K562 (cell line): ENCODE measurements around the gene HES4. TPM values are rescaled to one million over a fixed set of nuclear protein-coding genes. Genes with fewer than 3 reads are reported as not detected.

ENCODE experiments used
- ATAC-seq: fragments of 200-7000 bp; cut with Tn5 transposase; 3 replicates; pipeline ENCODE4 v1.9.1; 2020; ENCODE audit warnings: moderate library complexity
- BruUV-seq: library from RNA; stranded (reverse); fragments of 400-500 nt; replicated peaks from 2 replicates; lab custom pipeline; 2021; lab: Mats Ljungman, UMichigan
- CTCF ChIA-PET: fragments of 300-600 bp; formaldehyde crosslinking; extraction: SDS; loops from one replicate; lab custom pipeline; 2021; ENCODE audit warnings: low intra/inter-chr PET ratio; lab: Yijun Ruan, JAX
- POLR2A ChIA-PET: fragments of 300-600, 350-650 bp; sonication (Branson Sonifier 250); formaldehyde crosslinking; extraction: SDS; loops from one replicate; lab custom pipeline; 2021; ENCODE audit warnings: antibody characterized with exemption, inconsistent platforms; lab: Yijun Ruan, JAX
- DNase-seq, 4 experiments: peaks; one replicate each; pipeline versions ENCODE4 v3.0.0 to v3.0.0-alpha.2; 2011 to 2018; ENCODE audit warnings: low spot score in 3 of 4, mixed read lengths in 3 of 4; ENCODE audit errors: extremely low read depth in 1 of 4
- FAIRE-seq: peaks from 2 replicates; lab custom pipeline; 2011; peaks lifted over from hg19 to GRCh38; lab: Jason Lieb, UNC
- H2AFZ ChIP-seq: 2 replicates; pipeline ENCODE4 v1.6.0; 2011; ENCODE audit warnings: low read depth, low read length, control low read depth, inconsistent platforms
- H3K27ac ChIP-seq: fragments of 200-600 bp; 3 replicates; pipeline ENCODE4 v1.8.0; 2011; ENCODE audit warnings: low read depth, mild to moderate bottlenecking, control low read depth, inconsistent platforms, low read length, moderate library complexity, mixed read lengths; ENCODE audit errors: extremely low read depth
- H3K27me3 ChIP-seq, 2 experiments: fragments of 300-600 bp in 1 of 2; 2 replicates in 1 of 2; 3 replicates in 1 of 2; pipeline versions ENCODE4 v1.6.0 to v1.8.0; 2011; ENCODE audit warnings: inconsistent platforms in 2 of 2, low read length in 2 of 2, mild to moderate bottlenecking in 1 of 2, mixed read lengths in 1 of 2, moderate library complexity in 1 of 2; ENCODE audit not compliant: control insufficient read depth in 2 of 2, insufficient read depth in 2 of 2
- H3K36me3 ChIP-seq: fragments of 300-600 bp; 3 replicates; pipeline ENCODE4 v1.8.0; 2011; ENCODE audit warnings: mild to moderate bottlenecking, low read length, inconsistent platforms; ENCODE audit not compliant: control insufficient read depth, insufficient read depth
- H3K4me1 ChIP-seq, 2 experiments: fragments of 200-600 bp in 1 of 2; replicated peaks in 1 of 2; 2 replicates in 1 of 2; 3 replicates in 1 of 2; pipeline versions ENCODE4 v1.5.1 to v1.8.0; 2011; ENCODE audit warnings: inconsistent platforms in 2 of 2, low read length in 2 of 2, mild to moderate bottlenecking in 1 of 2, mixed read lengths in 1 of 2, moderate library complexity in 1 of 2; ENCODE audit not compliant: control insufficient read depth in 2 of 2, insufficient read depth in 2 of 2
- H3K4me2 ChIP-seq: 2 replicates; pipeline ENCODE4 v1.6.1; 2011; ENCODE audit warnings: low read length, control low read depth, inconsistent platforms, mixed read lengths; ENCODE audit not compliant: insufficient read depth
- H3K4me3 ChIP-seq: fragments of 200-600 bp; sonication (generic), shearing (Covaris generic); 2 replicates; pipeline ENCODE4 v1.5.1; 2016; ENCODE audit warnings: control low read depth, inconsistent platforms
- H3K79me2 ChIP-seq: fragments of 200-600 bp; 3 replicates; pipeline ENCODE4 v1.8.0; 2011; ENCODE audit warnings: low read length, inconsistent platforms; ENCODE audit not compliant: control insufficient read depth, insufficient read depth
- H3K9ac ChIP-seq, 2 experiments: 2 replicates each; pipeline versions ENCODE4 v1.6.0 to v1.6.1; 2011; ENCODE audit warnings: low read depth in 2 of 2, low read length in 2 of 2, control low read depth in 1 of 2, inconsistent platforms in 1 of 2, mild to moderate bottlenecking in 1 of 2, mixed read lengths in 1 of 2; ENCODE audit not compliant: insufficient read depth in 1 of 2
- H3K9me1 ChIP-seq: one replicate; pipeline ENCODE4 v1.6.0; 2011; ENCODE audit warnings: inconsistent platforms, mild to moderate bottlenecking, low read length, moderate library complexity; ENCODE audit not compliant: control insufficient read depth, insufficient read depth
- H3K9me3 ChIP-seq: replicated peaks from 2 replicates; pipeline ENCODE4 v1.5.1; 2011; ENCODE audit warnings: low read depth, low read length, inconsistent platforms; ENCODE audit not compliant: control insufficient read depth, insufficient read depth
- H4K20me1 ChIP-seq: replicated peaks from 2 replicates; pipeline ENCODE4 v1.6.1; 2011; ENCODE audit warnings: low read length, inconsistent platforms, mixed read lengths; ENCODE audit not compliant: control insufficient read depth, insufficient read depth
- ARID2 ChIP-seq: fragments of 450-650 bp; IDR thresholded peaks from 2 replicates; pipeline ENCODE4 v1.6.1; 2017; ENCODE audit warnings: antibody characterized with exemption, mild to moderate bottlenecking
- ATF3 ChIP-seq, 2 experiments: fragments of 450-650 bp in 1 of 2; sonication (generic) in 1 of 2; formaldehyde crosslinking in 1 of 2; IDR thresholded peaks in 1 of 2; conservative IDR thresholded peaks in 1 of 2; 2 replicates each; pipeline versions ENCODE4 v1.6.1 to v1.8.1; 2016 to 2023; ENCODE audit warnings: mild to moderate bottlenecking in 2 of 2, moderate library complexity in 2 of 2, inconsistent platforms in 1 of 2, missing genetic modification reagents in 1 of 2
- CBX3 ChIP-seq, 2 experiments: IDR thresholded peaks; 1 replicate in 1 of 2; 2 replicates in 1 of 2; pipeline ENCODE4 v1.6.1; 2012; ENCODE audit warnings: inconsistent platforms in 2 of 2, low read length in 2 of 2, borderline replicate concordance in 1 of 2, control low read depth in 1 of 2
- CBX5 ChIP-seq: IDR thresholded peaks from 2 replicates; pipeline ENCODE4 v1.6.1; 2014; ENCODE audit warnings: low read depth, borderline replicate concordance
- CXXC5 ChIP-seq: fragments of 250-450 bp; sonication (Bioruptor Pico); IDR thresholded peaks from 2 replicates; pipeline ENCODE4 v1.8.0; 2022; ENCODE audit warnings: inconsistent platforms, mild to moderate bottlenecking, moderate library complexity
- ERF ChIP-seq: fragments of 450-650 bp; formaldehyde crosslinking; IDR thresholded peaks from 2 replicates; pipeline ENCODE4 v1.4.0; 2020; ENCODE audit warnings: mild to moderate bottlenecking, mixed read lengths
- ETV5 ChIP-seq: sonication (generic); formaldehyde crosslinking; IDR thresholded peaks from 2 replicates; pipeline ENCODE4 v1.4.0; 2020; ENCODE audit warnings: low read depth, mild to moderate bottlenecking, missing genetic modification reagents
- HMGXB4 ChIP-seq: sonication (generic); formaldehyde crosslinking; IDR thresholded peaks from 2 replicates; pipeline ENCODE4 v1.8.1; 2023; ENCODE audit warnings: mild to moderate bottlenecking, missing genetic modification reagents
- JUNB ChIP-seq: fragments of 450-650 bp; formaldehyde crosslinking; conservative IDR thresholded peaks from 2 replicates; pipeline ENCODE4 v1.4.0; 2020; ENCODE audit warnings: mild to moderate bottlenecking
- KDM5B ChIP-seq: fragments of 200-600 bp; sonication (generic); IDR thresholded peaks from 2 replicates; pipeline ENCODE4 v1.6.1; 2012; ENCODE audit warnings: low read depth, mild to moderate bottlenecking, moderate library complexity, low read length, control low read depth, inconsistent platforms; ENCODE audit not compliant: insufficient replicate concordance
- MAZ ChIP-seq, 2 experiments: fragments of 450-650 bp in 1 of 2; sonication (generic) in 1 of 2; formaldehyde crosslinking; IDR thresholded peaks in 1 of 2; conservative IDR thresholded peaks in 1 of 2; 2 replicates each; pipeline versions ENCODE4 v1.4.0 to v1.5.0; 2020; ENCODE audit warnings: mild to moderate bottlenecking in 1 of 2, missing genetic modification reagents in 1 of 2
- MNT ChIP-seq, 2 experiments: fragments of 450-650 bp; conservative IDR thresholded peaks; 2 replicates each; pipeline ENCODE4 v1.6.1; 2017; ENCODE audit warnings: mild to moderate bottlenecking in 2 of 2, moderate library complexity in 2 of 2
- NFIX ChIP-seq: fragments of 250-450 bp; sonication (Bioruptor Pico); IDR thresholded peaks from 2 replicates; pipeline ENCODE4 v1.4.0; 2020; ENCODE audit warnings: low read depth, mild to moderate bottlenecking, moderate library complexity
- ZBTB7A ChIP-seq: IDR thresholded peaks from 2 replicates; pipeline ENCODE4 v1.6.1; 2011; ENCODE audit warnings: low read depth, mild to moderate bottlenecking, low read length, moderate library complexity, borderline replicate concordance; ENCODE audit not compliant: control insufficient read depth
- ZNF507 ChIP-seq: conservative IDR thresholded peaks from 2 replicates; pipeline ENCODE4 v1.6.1; 2017; ENCODE audit warnings: missing genetic modification characterization, missing compliant biosample characterization
- ZNF76 ChIP-seq: fragments of 250-450 bp; sonication (Bioruptor Pico); IDR thresholded peaks from 2 replicates; pipeline ENCODE4 v1.4.0; 2020; ENCODE audit warnings: mild to moderate bottlenecking, moderate library complexity, borderline replicate concordance
- ZNF778 ChIP-seq: fragments of 450-650 bp; formaldehyde crosslinking; IDR thresholded peaks from 2 replicates; pipeline ENCODE4 v1.4.0; 2020; ENCODE audit warnings: mild to moderate bottlenecking, moderate library complexity
- whole genome bisulfite sequencing: fragments of 100-300 bp; shearing (Covaris generic); methylation state at CpG from one replicate; pipeline ENCODE4 v1.1.6; 2016; ENCODE audit warnings: low coverage, mixed read lengths; ENCODE audit not compliant: insufficient coverage; ENCODE audit errors: missing lambda C conversion rate; 5-methylcytosine and 5-hydroxymethylcytosine counted together
- in situ Hi-C: fragments of 300-500 bp; cut with MboI; formaldehyde crosslinking; loops from 4 replicates; pipeline ENCODE4 v1.15.0; 2018; ENCODE audit warnings: inconsistent platforms, mixed read lengths
- intact Hi-C: fragments of 100-400 bp; cut with micrococcal nuclease; formaldehyde crosslinking; loops from 2 replicates; pipeline ENCODE4 v1.14.2; 2022
- polyA plus RNA-seq, 8 experiments: library from polyadenylated mRNA; depleted of rRNA in 4 of 8; stranded (reverse) in 5 of 8; unstranded in 3 of 8; fragments of >200 nt; fragmentation: Nextera tagmentation in 2 of 8; fragmentation: Illumina TruSeq in 1 of 8; extraction: Ambion mirVana in 2 of 8; extraction: Trizol in 1 of 8; gene quantifications; 2 replicates each; pipeline versions ENCODE4 v1.2.1 to v1.2.3, GENCODE V29; 2011 to 2014; ENCODE audit warnings: inconsistent platforms in 1 of 8, missing spikeins in 1 of 8
- total RNA-seq, 7 experiments: library from RNA; depleted of rRNA in 6 of 7; stranded (reverse); fragments of >200 nt in 6 of 7; fragmentation: Illumina TruSeq in 2 of 7; extraction: Trizol in 2 of 7; gene quantifications; 2 replicates each; pipeline versions ENCODE4 v1.2.1 to v1.2.3, GENCODE V29; 2011 to 2021; ENCODE audit warnings: low replicate concordance in 1 of 7

The HES4 gene
- total and polyA plus RNA-seq, 9 of the 15 experiments (the other 6 are each of a cell fraction or from before 2014, with no cell fraction given), result 0.21 to 43.7 (median 5.3) TPM; not detected in 2

- H3K9me1 ChIP-seq, result peaks cover 12% of the 10 kb centered on the region
- ChIA-PET CTCF (no interaction called here), POLR2A (interaction anchor here (0.6 kb wide), 1 partner anchor 11 kb away, joined by 3 read pairs; no protein-coding TSS in a partner anchor)
- H3K36me3 ChIP-seq, result peaks cover 38% of the 10 kb centered on the region; the same call in 1 of the 3 replicates
- H3K79me2 ChIP-seq, result peaks cover 40% of the 10 kb centered on the region
- peak overlapping the region; percentile 80 for H3K27ac ChIP-seq
- 0% methylated on average over 19 of the region's 59 CpGs for WGBS
- intact Hi-C loops, result loop anchor here (5.0 kb wide), 1 partner anchor 42 kb away; no protein-coding TSS in a partner anchor
- peak overlapping the region; percentile 79 for H3K4me2 ChIP-seq
- no TSS peak for BruUV-seq
- FAIRE-seq (no peak), DNase-seq (peak; percentile 68 to 79 (median 76)), ATAC-seq (peak; percentile 49)
- in situ Hi-C loops, result no loop called here
- peak overlapping the region; percentile 76 for H3K4me3 ChIP-seq
- peak overlapping the region; percentile 72 to 99 for H3K9ac ChIP-seq
- no peaks in the 10 kb centered on the region for H3K9me3 ChIP-seq
- H3K4me1 ChIP-seq, result peaks cover 29 to 68% of the 10 kb centered on the region in 2 experiments
- H2AFZ ChIP-seq, result peak overlapping the region; percentile 85
- peaks cover 13% of the 10 kb centered on the region for H4K20me1 ChIP-seq
- no peaks in the 10 kb centered on the region for H3K27me3 ChIP-seq
- TF ChIP-seq ETV5 (CRISPR knock-in tag) (no peak), ARID2 (no peak), ZNF778 (CRISPR knock-in tag) (no peak), ZBTB7A (peak; percentile 84), MNT (conservative IDR thresholded peaks at IDR 0.05) (peak; percentile 66 to 75), ZNF76 (CRISPR knock-in tag) (no peak), CBX3 (IDR thresholded peaks at IDR 0.05; ENCODE audit: borderline replicate concordance in 1 of 2, low read length in 2 of 2) (no peak), JUNB (CRISPR knock-in tag) (no peak), ATF3 (IDR thresholded peaks at IDR 0.05) (no peak), ATF3 (CRISPR knock-in tag; conservative IDR thresholded peaks at IDR 0.05) (no peak), HMGXB4 (CRISPR knock-in tag) (no peak), NFIX (no peak), KDM5B (no peak), CXXC5 (CRISPR knock-in tag) (0 out of 2 replicates have a peak, but pooled peaks have one; percentile 4), ERF (0 out of 2 replicates have a peak, but pooled peaks have one; percentile 45), MAZ (CRISPR knock-in tag; conservative IDR thresholded peaks at IDR 0.05 in 1 of 2, IDR thresholded peaks at IDR 0.05 in 1 of 2) (0 out of 4 replicates have a peak, but pooled peaks have one; percentile 10 to 15), CBX5 (no peak), ZNF507 (tag) (no peak)
Observed at GRCh38 chr1:1020415-1021009, 20.6 kb upstream of the HES4 start.
